GM19328 (cell line): ENCODE data around the gene LRP1B.

Experiments
- ATAC-seq: cut with Tn5 transposase; IDR thresholded peaks from one replicate; pipeline ENCODE4 v1.9.1; 2021; ENCODE audit warnings: mild to moderate bottlenecking, moderate library complexity; ENCODE audit not compliant: unreplicated experiment

Gene LRP1B

GRCh38 chr2:140801311-140801710, 1329.5 kb downstream of the LRP1B start:
- no peak for ATAC-seq

- ATAC-seq, result peak; percentile 78
Observed at GRCh38 chr2:140797718-140798117, 1333.1 kb downstream of the LRP1B start.

DNA sequence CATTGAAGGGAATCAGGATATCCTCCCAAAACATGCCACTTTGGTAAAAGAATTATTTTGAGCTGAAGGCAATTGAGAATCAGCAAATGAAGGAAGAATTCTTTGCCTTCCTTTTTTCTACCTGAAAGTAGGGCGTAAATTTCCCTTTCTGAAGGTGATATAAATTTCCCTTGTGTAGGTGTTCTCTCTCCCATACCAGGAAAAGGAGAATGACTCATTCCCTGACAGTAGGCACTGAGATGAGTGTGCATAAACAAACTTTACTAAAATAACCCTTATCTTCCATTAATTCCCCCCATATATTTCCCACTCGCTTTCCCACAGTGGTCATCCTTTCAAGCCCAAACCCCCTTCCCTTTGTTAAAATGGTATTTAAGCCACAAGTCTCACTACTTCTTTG, 1339.0 kb downstream of the LRP1B start:
- no peak for ATAC-seq

- ATAC-seq, result no peak
Observed at GRCh38 chr2:140786585-140786984, 1344.2 kb downstream of the LRP1B start.

- ATAC-seq, result no peak
Observed at GRCh38 chr2:140775411-140775810, 1355.4 kb downstream of the LRP1B start.

DNA sequence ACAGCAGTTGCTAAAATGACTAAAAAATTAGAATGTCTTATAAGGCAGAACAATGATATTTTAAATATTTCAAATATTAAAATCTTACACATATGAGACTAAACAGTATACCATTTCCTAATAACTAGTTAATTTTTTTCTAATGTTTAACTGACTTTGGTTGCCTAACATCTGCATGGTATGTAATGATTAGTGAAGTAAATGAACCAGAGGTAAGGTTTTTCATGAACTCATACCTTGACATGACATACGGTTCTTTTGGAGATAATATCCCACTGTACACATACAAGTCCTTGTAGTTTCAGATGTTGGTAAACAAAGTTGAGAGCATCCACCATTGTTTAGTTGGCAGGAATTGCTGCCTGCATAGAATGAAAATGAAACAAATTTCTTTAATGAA, 1360.2 kb downstream of the LRP1B start:
- ATAC-seq, result no peak

GRCh38 chr2:140761807-140762206, 1369.0 kb downstream of the LRP1B start:
- ATAC-seq, result no peak

DNA sequence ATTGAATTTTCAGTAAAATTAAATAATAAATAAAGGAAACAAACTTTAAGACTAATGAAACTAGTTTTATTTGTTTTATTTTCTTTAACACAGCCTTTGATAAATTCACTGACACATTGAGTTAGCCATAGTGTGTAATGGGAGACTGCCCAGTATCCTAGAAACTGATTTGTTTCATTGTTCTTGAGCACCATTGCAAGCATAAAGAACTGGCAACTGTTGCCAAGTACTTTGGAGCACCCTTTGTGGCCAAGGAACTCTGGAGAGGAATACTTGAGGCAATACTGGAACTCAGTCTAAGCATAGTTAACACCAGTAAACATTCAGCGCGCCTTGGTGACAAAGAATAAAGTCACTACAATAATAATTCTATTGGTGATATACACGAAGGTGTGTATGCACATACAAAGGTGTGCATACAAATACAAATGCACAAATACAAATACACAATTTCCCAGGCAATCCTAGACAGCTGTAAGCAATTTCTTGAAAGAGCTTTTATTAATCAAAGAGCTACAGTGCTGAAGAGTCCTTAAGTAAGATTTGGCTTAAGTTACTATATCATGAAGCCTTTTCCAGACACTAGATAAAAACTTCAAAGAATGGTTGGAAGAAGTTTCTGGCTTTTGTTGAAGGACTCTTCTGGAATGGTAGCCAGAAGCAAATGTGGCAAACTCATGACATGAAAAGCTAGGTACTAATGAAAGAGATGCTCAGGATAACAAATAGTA, 1371.2 kb downstream of the LRP1B start:
- no peak for ATAC-seq

- peak; percentile 62 for ATAC-seq
Observed at GRCh38 chr2:140747665-140748064, 1383.2 kb downstream of the LRP1B start.

GRCh38 chr2:140747090-140747489, 1383.7 kb downstream of the LRP1B start:
- ATAC-seq, result no peak

- ATAC-seq, result no peak
Observed at GRCh38 chr2:140744379-140744778, 1386.4 kb downstream of the LRP1B start.

DNA sequence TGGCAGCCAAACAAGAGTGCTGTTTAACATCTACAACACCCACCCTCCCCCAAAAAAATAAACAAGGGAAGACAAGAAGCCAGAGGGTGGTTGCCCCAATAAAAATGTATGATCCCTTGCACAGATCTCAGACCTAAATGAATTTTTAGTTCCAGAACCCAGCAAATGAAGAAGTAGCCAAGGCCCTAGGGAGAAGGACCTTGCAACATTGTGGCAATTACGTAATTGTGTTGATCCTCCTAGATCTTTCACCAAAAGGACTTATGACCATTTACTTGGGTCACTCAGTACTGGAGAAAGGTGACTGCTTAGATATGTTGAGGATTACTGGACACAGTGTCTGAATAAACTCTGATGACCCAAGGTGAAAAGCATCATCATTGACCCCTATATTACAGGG, 1393.8 kb downstream of the LRP1B start:
- no peak for ATAC-seq

DNA sequence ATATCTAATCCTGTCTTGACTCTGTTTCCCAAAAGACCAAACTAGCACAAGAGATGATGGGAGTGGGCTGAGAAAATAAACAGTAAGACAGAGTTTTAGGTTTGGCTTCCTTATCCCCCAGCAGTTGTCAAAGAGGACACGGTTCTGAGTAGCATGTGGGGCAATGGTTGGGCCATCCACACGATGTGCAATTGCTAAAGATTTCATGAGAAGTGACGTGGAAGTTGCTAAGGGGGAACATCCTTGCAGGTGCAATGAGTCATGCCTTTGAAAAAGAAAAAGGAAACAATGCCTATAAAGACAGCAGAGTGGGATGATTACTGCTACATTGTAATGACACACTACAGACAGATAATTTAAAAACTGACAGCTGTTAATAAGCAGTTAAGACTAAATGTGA, 1395.8 kb downstream of the LRP1B start:
- ATAC-seq, result no peak

GRCh38 chr2:140718999-140719398, 1411.8 kb downstream of the LRP1B start:
- no peak for ATAC-seq

- no peak for ATAC-seq
Observed at GRCh38 chr2:140717481-140717880, 1413.3 kb downstream of the LRP1B start.

- ATAC-seq, result no peak
Observed at GRCh38 chr2:140714586-140714985, 1416.2 kb downstream of the LRP1B start.

- no peak for ATAC-seq
Observed at GRCh38 chr2:140711867-140712266, 1418.9 kb downstream of the LRP1B start.

DNA sequence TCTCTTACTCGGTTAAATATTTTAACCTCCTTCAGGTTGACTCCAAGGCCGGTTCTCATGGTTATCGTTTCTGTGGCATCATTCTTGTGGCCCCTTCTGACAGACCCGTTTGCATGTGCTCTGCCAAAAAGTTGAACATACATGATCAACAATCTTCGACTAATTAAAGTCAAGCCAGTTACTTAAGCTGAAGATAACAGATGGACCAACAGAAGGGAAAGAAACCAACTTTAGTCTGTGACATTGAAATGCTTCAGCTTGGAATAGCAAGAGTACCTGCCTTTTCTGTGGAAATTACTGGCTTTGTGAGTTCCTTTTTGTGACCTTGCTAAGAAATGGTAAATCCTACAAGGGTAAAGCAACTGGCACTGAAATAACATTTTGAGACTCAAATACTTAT, 1429.1 kb downstream of the LRP1B start:
- ATAC-seq, result no peak

- no peak for ATAC-seq
Observed at GRCh38 chr2:140698636-140699035, 1432.2 kb downstream of the LRP1B start.

- ATAC-seq, result no peak
Observed at GRCh38 chr2:140696449-140696848, 1434.4 kb downstream of the LRP1B start.

GRCh38 chr2:140695155-140695554, 1435.7 kb downstream of the LRP1B start:
- no peak for ATAC-seq

DNA sequence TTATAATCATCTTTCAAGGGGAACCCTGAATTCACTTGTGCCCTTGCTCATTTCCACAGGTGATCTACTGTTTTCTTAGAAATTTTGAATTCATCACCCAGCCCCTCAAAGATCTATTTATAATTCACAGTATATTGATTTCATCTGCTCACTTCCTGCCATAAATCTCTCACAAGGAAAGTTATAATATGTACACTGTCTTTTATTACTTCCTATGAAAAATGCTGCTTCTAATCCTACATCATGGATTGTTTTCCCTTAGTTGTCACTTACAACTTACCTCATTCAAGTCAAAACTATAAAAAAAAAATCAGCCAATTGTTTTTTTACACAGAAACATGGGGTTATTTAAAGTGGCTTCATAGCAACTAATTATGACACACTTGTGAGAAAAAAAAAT, 1443.0 kb downstream of the LRP1B start:
- no peak for ATAC-seq

GRCh38 chr2:140683658-140684057, 1447.2 kb downstream of the LRP1B start:
- no peak for ATAC-seq
